Endothelial cell of umbilical vein (primary cell): ENCODE data around the gene S100A10.

Experiments used
- EZH2 ChIP-seq: IDR thresholded peaks from 2 replicates; pipeline ENCODE4 v1.6.1; 2012; ENCODE audit warnings: borderline replicate concordance, low read depth, mild to moderate bottlenecking, moderate library complexity, low read length, inconsistent platforms; ENCODE audit not compliant: severe bottlenecking
- FOS ChIP-seq: IDR thresholded peaks from 2 replicates; pipeline ENCODE4 v1.6.1; 2011; ENCODE audit warnings: mild to moderate bottlenecking, low read length, moderate library complexity, borderline replicate concordance; ENCODE audit not compliant: insufficient read depth
- GATA2 ChIP-seq: IDR thresholded peaks from 2 replicates; pipeline ENCODE4 v1.7.0; 2011; ENCODE audit warnings: low read depth, mild to moderate bottlenecking, moderate library complexity, mixed read lengths, low read length; ENCODE audit not compliant: insufficient read length, insufficient read depth
- JUN ChIP-seq: IDR thresholded peaks from 2 replicates; pipeline ENCODE4 v1.6.1; 2011; ENCODE audit warnings: borderline replicate concordance, low read depth; ENCODE audit not compliant: insufficient read length, insufficient read depth
- MYC ChIP-seq: IDR thresholded peaks from one replicate; pipeline ENCODE4 v1.6.1; 2011; ENCODE audit warnings: mild to moderate bottlenecking, low read depth, low read length
- POLR2A ChIP-seq: IDR thresholded peaks from 2 replicates; pipeline ENCODE4 v1.6.1; 2012; ENCODE audit warnings: low read depth, mild to moderate bottlenecking, control low read depth, low read length
- POLR2AphosphoS5 ChIP-seq: IDR thresholded peaks from 2 replicates; pipeline ENCODE4 v1.6.1; 2012; ENCODE audit warnings: low read depth, mild to moderate bottlenecking, control low read depth, low read length, moderate library complexity; ENCODE audit not compliant: insufficient read depth
- TF ChIP-seq, protein P1 (sequence below), 2 donors: IDR thresholded peaks; 1 replicate in 1 of 2; 2 replicates in 1 of 2; pipeline ENCODE4 v1.5.1; 2011; ENCODE audit warnings: low read length in 2 of 2, mild to moderate bottlenecking in 2 of 2, moderate library complexity in 2 of 2, control low read depth in 1 of 2, inconsistent platforms in 1 of 2, low read depth in 1 of 2; ENCODE audit not compliant: insufficient read depth in 1 of 2; ENCODE audit errors: extremely low read depth in 1 of 2
- TF ChIP-seq, protein P2 (sequence below): IDR thresholded peaks from 2 replicates; pipeline ENCODE4 v1.6.1; 2011; ENCODE audit not compliant: insufficient read depth, insufficient read length

DNA sequence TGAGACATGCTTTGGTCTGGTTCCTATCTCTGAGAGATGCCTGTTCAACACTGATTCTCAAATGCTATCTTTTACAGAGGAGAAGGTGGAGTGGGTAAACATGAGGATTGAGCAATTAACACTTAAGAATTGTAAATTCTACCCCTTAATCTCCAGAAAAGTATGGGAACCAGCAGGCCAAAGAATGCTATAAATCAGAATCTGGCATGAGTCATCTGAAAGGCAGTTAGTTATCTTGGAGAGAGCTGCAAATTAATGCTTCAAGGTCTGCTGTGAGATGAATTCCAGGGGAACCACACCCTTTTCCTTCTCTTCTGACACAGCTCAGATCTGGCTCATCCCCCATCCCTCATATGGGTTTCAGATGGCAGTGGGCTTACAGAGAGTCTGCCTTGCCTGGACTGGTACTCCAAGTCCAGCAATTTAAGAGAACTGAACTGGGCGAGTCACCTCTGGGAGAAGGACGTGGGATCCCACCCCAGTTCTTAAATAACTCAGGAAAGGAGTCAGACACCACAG is 5.2 kb downstream of the S100A10 start:
- TF ChIP-seq, protein P1, sequence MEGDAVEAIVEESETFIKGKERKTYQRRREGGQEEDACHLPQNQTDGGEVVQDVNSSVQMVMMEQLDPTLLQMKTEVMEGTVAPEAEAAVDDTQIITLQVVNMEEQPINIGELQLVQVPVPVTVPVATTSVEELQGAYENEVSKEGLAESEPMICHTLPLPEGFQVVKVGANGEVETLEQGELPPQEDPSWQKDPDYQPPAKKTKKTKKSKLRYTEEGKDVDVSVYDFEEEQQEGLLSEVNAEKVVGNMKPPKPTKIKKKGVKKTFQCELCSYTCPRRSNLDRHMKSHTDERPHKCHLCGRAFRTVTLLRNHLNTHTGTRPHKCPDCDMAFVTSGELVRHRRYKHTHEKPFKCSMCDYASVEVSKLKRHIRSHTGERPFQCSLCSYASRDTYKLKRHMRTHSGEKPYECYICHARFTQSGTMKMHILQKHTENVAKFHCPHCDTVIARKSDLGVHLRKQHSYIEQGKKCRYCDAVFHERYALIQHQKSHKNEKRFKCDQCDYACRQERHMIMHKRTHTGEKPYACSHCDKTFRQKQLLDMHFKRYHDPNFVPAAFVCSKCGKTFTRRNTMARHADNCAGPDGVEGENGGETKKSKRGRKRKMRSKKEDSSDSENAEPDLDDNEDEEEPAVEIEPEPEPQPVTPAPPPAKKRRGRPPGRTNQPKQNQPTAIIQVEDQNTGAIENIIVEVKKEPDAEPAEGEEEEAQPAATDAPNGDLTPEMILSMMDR (IDR thresholded peaks at IDR 0.05; ENCODE audit: extremely low read depth in 1 of 2, insufficient read depth in 1 of 2, low read depth in 1 of 2, low read length in 2 of 2), result no peak
- TF ChIP-seq JUN, result peak; percentile 93
- no peak for TF ChIP-seq EZH2
- TF ChIP-seq FOS, result peak; percentile 96
- peak; percentile 65 for TF ChIP-seq POLR2A
- peak; percentile 84 for TF ChIP-seq POLR2AphosphoS5
- TF ChIP-seq, protein P2, sequence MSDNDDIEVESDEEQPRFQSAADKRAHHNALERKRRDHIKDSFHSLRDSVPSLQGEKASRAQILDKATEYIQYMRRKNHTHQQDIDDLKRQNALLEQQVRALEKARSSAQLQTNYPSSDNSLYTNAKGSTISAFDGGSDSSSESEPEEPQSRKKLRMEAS, result no peak
- TF ChIP-seq MYC, result no peak
- TF ChIP-seq GATA2, result peak; percentile 75
